ENCODE data around the gene HHIP.

HHIP gene

GRCh38 chr4:144709793-144710525, 64.0 kb downstream of the HHIP start:
- peak; percentile 16 for DNase-seq (ENCODE audit: low read depth)

GRCh38 chr4:144710526-144710912, 64.6 kb downstream of the HHIP start:
- no peak for DNase-seq (ENCODE audit: low read depth)

GRCh38 chr4:144711700-144712456, 65.9 kb downstream of the HHIP start:
- DNase-seq (ENCODE audit: low read depth), result no peak

- DNase-seq (ENCODE audit: low read depth), result no peak
Observed at GRCh38 chr4:144712775-144713174, 66.8 kb downstream of the HHIP start.

GRCh38 chr4:144714166-144714565, 68.2 kb downstream of the HHIP start:
- no peak for DNase-seq (ENCODE audit: low read depth)

- no peak for DNase-seq (ENCODE audit: low read depth)
Observed at GRCh38 chr4:144715230-144715629, 69.3 kb downstream of the HHIP start.

- DNase-seq (ENCODE audit: low read depth), result no peak
Observed at GRCh38 chr4:144716778-144717177, 70.8 kb downstream of the HHIP start.

- DNase-seq (ENCODE audit: low read depth), result no peak
Observed at GRCh38 chr4:144718958-144719512, 73.1 kb downstream of the HHIP start.

- DNase-seq (ENCODE audit: low read depth), result no peak
Observed at GRCh38 chr4:144720491-144720890, 74.5 kb downstream of the HHIP start.

- DNase-seq (ENCODE audit: low read depth), result no peak
Observed at GRCh38 chr4:144721994-144722393, 76.0 kb downstream of the HHIP start.

GRCh38 chr4:144723471-144723870, 77.5 kb downstream of the HHIP start:
- no peak for DNase-seq (ENCODE audit: low read depth)

GRCh38 chr4:144729175-144729574, 83.2 kb downstream of the HHIP start:
- no peak for DNase-seq (ENCODE audit: low read depth)

- peak; percentile 10 for DNase-seq (ENCODE audit: low read depth)
Observed at GRCh38 chr4:144732584-144733428, 86.8 kb downstream of the HHIP start.

GRCh38 chr4:144733566-144733965, 87.6 kb downstream of the HHIP start:
- no peak for DNase-seq (ENCODE audit: low read depth)

GRCh38 chr4:144734522-144734921, 88.6 kb downstream of the HHIP start:
- peak; percentile 57 for DNase-seq (ENCODE audit: low read depth)

- no peak for DNase-seq (ENCODE audit: low read depth)
Observed at GRCh38 chr4:144738649-144739048, 92.7 kb downstream of the HHIP start.

GRCh38 chr4:144739511-144740033, 93.6 kb downstream of the HHIP start:
- DNase-seq (ENCODE audit: low read depth), result no peak

- DNase-seq (ENCODE audit: low read depth), result no peak
Observed at GRCh38 chr4:144740316-144740715, 94.4 kb downstream of the HHIP start.

GRCh38 chr4:144748814-144749555, 103.0 kb downstream of the HHIP start:
- DNase-seq (ENCODE audit: low read depth), result peak; percentile 60

GRCh38 chr4:144750348-144750747, 104.4 kb downstream of the HHIP start:
- no peak for DNase-seq (ENCODE audit: low read depth)

Measured in amniotic epithelial cell (primary cell).